ENCODE measurements around the gene LRRN4. TPM values are rescaled to one million over a fixed set of nuclear protein-coding genes. Genes with fewer than 3 reads are reported as not detected.
"Not testable (repeated sequence)": the region's sequence is repeated elsewhere in the genome, so short reads cannot be mapped to it uniquely, and the experiment has no call there.

Gene LRRN4
- polyA plus RNA-seq, 1 donor from 2014 or later, result 0.26 TPM

- Histone ChIP-seq H4K20me1 (ENCODE audit: insufficient read depth) (no peaks in the 10 kb centered on the region), H3K79me2 (replicated peaks; ENCODE audit: insufficient read depth, low read length) (no peaks in the 10 kb centered on the region), H3K9me3 (ENCODE audit: low read length) (no peaks in the 10 kb centered on the region), H3F3A (ENCODE audit: insufficient read depth, low read length, poor library complexity, severe bottlenecking) (no peaks in the 10 kb centered on the region), H3K4me3 (ENCODE audit: low read length) (no peak overlapping the region), H3K9ac (ENCODE audit: low read length) (no peak overlapping the region), H3K36me3 (ENCODE audit: insufficient read depth, low read length) (no peaks in the 10 kb centered on the region), H3K4me2 (ENCODE audit: low read length) (no peak overlapping the region), H3K9me2 (ENCODE audit: insufficient read depth, low read length) (no peaks in the 10 kb centered on the region), H3K27me3 (ENCODE audit: insufficient read depth, low read depth, low read length) (peaks cover 41% of the 10 kb centered on the region), H2AFZ (ENCODE audit: low read depth, low read length) (no peak overlapping the region), H3K27ac (ENCODE audit: low read length) (no peak overlapping the region)
- no peak for TF ChIP-seq RAD21 (conservative IDR thresholded peaks at IDR 0.05)
- TF ChIP-seq CTCF (IDR thresholded peaks at IDR 0.05; ENCODE audit: poor library complexity, severe bottlenecking), result no peak
- no peak for TF ChIP-seq EZH2 (IDR thresholded peaks at IDR 0.05; ENCODE audit: borderline replicate concordance, insufficient read depth, low read length, poor library complexity, severe bottlenecking)
- no peak for TF ChIP-seq SMC3 (conservative IDR thresholded peaks at IDR 0.05; ENCODE audit: poor library complexity)
- no peak for TF ChIP-seq MXI1 (conservative IDR thresholded peaks at IDR 0.05; ENCODE audit: poor library complexity, severe bottlenecking)
- no peak for TF ChIP-seq TAF1 (IDR thresholded peaks at IDR 0.05; ENCODE audit: low read depth)
- no peak for TF ChIP-seq REST (IDR thresholded peaks at IDR 0.05; ENCODE audit: borderline replicate concordance)
- TF ChIP-seq EP300 (conservative IDR thresholded peaks at IDR 0.05; ENCODE audit: poor library complexity, severe bottlenecking), result no peak
- no peak for TF ChIP-seq POLR2AphosphoS5 (IDR thresholded peaks at IDR 0.05)
These were observed 1.4 kb upstream of the LRRN4 start for GRCh38 chr20:6055161-6055783.

- not testable (repeated sequence) for H3K27ac ChIP-seq (ENCODE audit: low read length); H3K9me2 ChIP-seq (ENCODE audit: insufficient read depth, low read length); H3F3A ChIP-seq (ENCODE audit: insufficient read depth, low read length, poor library complexity, severe bottlenecking); H3K4me3 ChIP-seq (ENCODE audit: low read length); H2AFZ ChIP-seq (ENCODE audit: low read depth, low read length); H3K4me2 ChIP-seq (ENCODE audit: low read length); H3K36me3 ChIP-seq (ENCODE audit: insufficient read depth, low read length); H3K79me2 ChIP-seq (replicated peaks; ENCODE audit: insufficient read depth, low read length); H3K9me3 ChIP-seq (ENCODE audit: low read length); H3K9ac ChIP-seq (ENCODE audit: low read length); H4K20me1 ChIP-seq (ENCODE audit: insufficient read depth)
- H3K27me3 ChIP-seq (ENCODE audit: insufficient read depth, low read depth, low read length), result peaks cover 45% of the 10 kb centered on the region
These were observed 810 bp upstream of the LRRN4 start for GRCh38 chr20:6054689-6055051.

All from neural cell (in vitro differentiated cells).